ENCODE results near the gene RBCK1. TPM values are rescaled to one million over a fixed set of nuclear protein-coding genes. Genes with fewer than 3 reads are reported as not detected.

The RBCK1 gene
- total and polyA plus RNA-seq, 11 donors, result 37.0 to 77.7 (median 50.6) TPM

GRCh38 chr20:409697-410559, 1.8 kb downstream of the RBCK1 start:
- peak in 1 of 5 donors; percentile 8 for DNase-seq
- no peak for TF ChIP-seq CTCF (IDR thresholded peaks at IDR 0.05)
- TF ChIP-seq POLR2A (IDR thresholded peaks at IDR 0.05), result no peak
- peak overlapping the region in 3 of 12 donors; percentile 93 to 98 (median 93) for H3K27ac ChIP-seq
- no peak for ATAC-seq
- peak overlapping the region in 7 of 12 donors; percentile 81 to 100 (median 97) for H3K4me3 ChIP-seq
- peaks cover 4 to 32% (median 19%) of the 10 kb centered on the region in 12 donors for H3K4me1 ChIP-seq
- H3K27me3 ChIP-seq, result no peaks in the 10 kb centered on the region
- no peaks in the 10 kb centered on the region for H3K9me3 ChIP-seq
- intact Hi-C loops (cut with DNase I), result loop anchor here in 7 of 10 donors (5.0 to 10.0 kb wide), 8 partner anchors 47 to 132 kb away; partner anchors contain the start of genes TBC1D20 (in 3 of the 7), CSNK2A1 (in 1 of the 7) and NRSN2 (in 1 of the 7)
- 78 to 80% (median 79%) methylated on average over 14 of the region's 14 CpGs for WGBS, 4 donors
- H3K36me3 ChIP-seq, result peaks cover 0 to 42% (median 34%) of the 10 kb centered on the region in 9 donors

- no peaks in the 10 kb centered on the region for H3K27me3 ChIP-seq
- TF ChIP-seq CTCF (IDR thresholded peaks at IDR 0.05), result no peak
- DNase-seq (no peak), ATAC-seq (no peak)
- intact Hi-C loops (cut with DNase I), result no loop called here
- peaks cover 0 to 60% (median 53%) of the 10 kb centered on the region in 9 donors for H3K36me3 ChIP-seq
- WGBS, 4 donors, result 78 to 99% (median 97%) methylated on average over 3 of the region's 3 CpGs
- H3K4me3 ChIP-seq, result no peak overlapping the region
- H3K9me3 ChIP-seq, result no peaks in the 10 kb centered on the region
- H3K4me1 ChIP-seq, result peaks cover 4 to 27% (median 17%) of the 10 kb centered on the region in 12 donors
- no peak overlapping the region for H3K27ac ChIP-seq
Observed at GRCh38 chr20:412081-412480, 4.0 kb downstream of the RBCK1 start.

- no peak overlapping the region for H3K27ac ChIP-seq
- H3K9me3 ChIP-seq, result no peaks in the 10 kb centered on the region
- peaks cover 0 to 77% (median 67%) of the 10 kb centered on the region in 9 donors for H3K36me3 ChIP-seq
- TF ChIP-seq CTCF (IDR thresholded peaks at IDR 0.05), result no peak
- TF ChIP-seq POLR2A (IDR thresholded peaks at IDR 0.05), result no peak
- WGBS, 4 donors, result 83 to 91% (median 87%) methylated on average over 2 of the region's 2 CpGs
- H3K4me1 ChIP-seq, result peaks cover 3 to 19% (median 10%) of the 10 kb centered on the region in 12 donors
- no peak for ATAC-seq
- no peaks in the 10 kb centered on the region for H3K27me3 ChIP-seq
- no peak overlapping the region for H3K4me3 ChIP-seq
- intact Hi-C loops (cut with DNase I), result no loop called here
- peak in 1 of 5 donors; percentile 1 for DNase-seq
Observed at GRCh38 chr20:414161-414560, 6.1 kb downstream of the RBCK1 start.

GRCh38 chr20:415820-416322, 7.8 kb downstream of the RBCK1 start:
- intact Hi-C loops (cut with DNase I), result no loop called here
- no peak overlapping the region for H3K27ac ChIP-seq
- peaks cover 0 to 80% (median 71%) of the 10 kb centered on the region in 9 donors for H3K36me3 ChIP-seq
- TF ChIP-seq CTCF (IDR thresholded peaks at IDR 0.05) (no peak), POLR2A (IDR thresholded peaks at IDR 0.05) (no peak)
- peaks cover 0 to 5% (median 0%) of the 10 kb centered on the region in 12 donors for H3K4me1 ChIP-seq
- ATAC-seq (no peak), DNase-seq (no peak)
- H3K27me3 ChIP-seq, result no peaks in the 10 kb centered on the region
- no peaks in the 10 kb centered on the region for H3K9me3 ChIP-seq
- no peak overlapping the region for H3K4me3 ChIP-seq
- 85 to 87% (median 86%) methylated on average over 13 of the region's 13 CpGs for WGBS, 4 donors
